Panc1 (cell line): ENCODE data around the gene ZNF609. TPM values are rescaled to one million over a fixed set of nuclear protein-coding genes. Genes with fewer than 3 reads are reported as not detected.

Experiments used
- ATAC-seq: fragments of 200-7000 bp; cut with Tn5 transposase; 2 replicates; pipeline ENCODE4 v1.9.1; 2020; ENCODE audit warnings: mild to moderate bottlenecking, moderate library complexity
- BruUV-seq: library from RNA; stranded (reverse); fragments of 400-500 nt; replicated peaks from 2 replicates; lab custom pipeline; 2021; lab: Mats Ljungman, UMichigan
- CTCF ChIA-PET: fragments of 300-600 bp; sonication (Branson Sonifier 250); formaldehyde crosslinking; loops from one replicate; lab custom pipeline; 2022; ENCODE audit warnings: antibody characterized with exemption; lab: Charles Lee
- POLR2A ChIA-PET: fragments of 300-600 bp; sonication (Branson Sonifier 250); formaldehyde crosslinking; loops from one replicate; lab custom pipeline; 2022; ENCODE audit warnings: antibody characterized with exemption; lab: Charles Lee
- DNase-seq: peaks from one replicate; pipeline ENCODE4 v3.0.0-alpha.2; 2010; ENCODE audit warnings: low read depth, low spot score
- H3K27ac ChIP-seq: 2 replicates; pipeline ENCODE4 v1.5.1; 2011; ENCODE audit warnings: mild to moderate bottlenecking, low read length, inconsistent platforms
- H3K27me3 ChIP-seq: fragments of 200-500 bp; sonication (Bioruptor generic); 2 replicates; pipeline ENCODE4 v1.6.0; 2014; ENCODE audit warnings: low read length, inconsistent platforms; ENCODE audit not compliant: control insufficient read depth, insufficient read depth
- H3K36me3 ChIP-seq: fragments of 200-500 bp; sonication (Bioruptor generic); 2 replicates; pipeline ENCODE4 v1.5.1; 2014; ENCODE audit warnings: inconsistent platforms, mild to moderate bottlenecking, low read length, moderate library complexity; ENCODE audit not compliant: control insufficient read depth, insufficient read depth
- H3K4me1 ChIP-seq: 2 replicates; pipeline ENCODE4 v1.5.1; 2011; ENCODE audit warnings: inconsistent platforms, mild to moderate bottlenecking, low read length, moderate library complexity; ENCODE audit not compliant: control insufficient read depth, insufficient read depth
- H3K4me3 ChIP-seq, 2 experiments: 2 replicates each; pipeline ENCODE4 v1.5.1; 2011 to 2012; ENCODE audit warnings: low read depth in 2 of 2, low read length in 2 of 2, mild to moderate bottlenecking in 2 of 2, inconsistent platforms in 1 of 2, moderate library complexity in 1 of 2
- H3K9me3 ChIP-seq: fragments of 200-500 bp; sonication (Bioruptor generic); 2 replicates; pipeline ENCODE4 v1.5.1; 2014; ENCODE audit warnings: low read depth, mild to moderate bottlenecking, inconsistent platforms, low read length, moderate library complexity; ENCODE audit not compliant: control insufficient read depth, insufficient read depth
- POLR2AphosphoS5 ChIP-seq: IDR thresholded peaks from 2 replicates; pipeline ENCODE4 v1.6.1; 2012; ENCODE audit warnings: mild to moderate bottlenecking, low read depth, low read length, moderate library complexity
- SIN3A ChIP-seq: IDR thresholded peaks from 2 replicates; pipeline ENCODE4 v1.6.1; 2012; ENCODE audit warnings: low read depth, mild to moderate bottlenecking, low read length, moderate library complexity, borderline replicate concordance; ENCODE audit not compliant: insufficient read depth
- TCF7L2 ChIP-seq: IDR thresholded peaks from 2 replicates; pipeline ENCODE4 v1.6.1; 2011; ENCODE audit warnings: mild to moderate bottlenecking, low read depth, low read length, inconsistent platforms
- in situ Hi-C: cut with HindIII; loops from 2 replicates; pipeline ENCODE4 v1.10.0; 2016; ENCODE audit warnings: low sequenced_read_pairs, low pct_unique_long_range_greater_than_20kb
- intact Hi-C: fragments of 100-400 bp; cut with micrococcal nuclease; formaldehyde crosslinking; loops from one replicate; pipeline ENCODE4 v1.10.0; 2022; ENCODE audit not compliant: unreplicated experiment
- total RNA-seq: library from RNA; stranded (reverse); gene quantifications from one replicate; pipeline ENCODE4 v1.2.1, GENCODE V29; 2021; ENCODE audit not compliant: unreplicated experiment
- TF ChIP-seq, protein P1 (sequence below): fragments of 450-650 bp; IDR thresholded peaks from 2 replicates; pipeline ENCODE4 v1.5.1; 2017; ENCODE audit warnings: mild to moderate bottlenecking
- TF ChIP-seq, protein P2 (sequence below), 2 experiments: IDR thresholded peaks; 2 replicates each; pipeline ENCODE4 v1.6.1; 2011 to 2012; ENCODE audit warnings: low read depth in 2 of 2, control low read depth in 1 of 2, low read length in 1 of 2, mild to moderate bottlenecking in 1 of 2, moderate library complexity in 1 of 2; ENCODE audit not compliant: insufficient read depth in 1 of 2

ZNF609 gene
- total RNA-seq, 1 experiment from 2014 or later, result 47.2 TPM

DNA sequence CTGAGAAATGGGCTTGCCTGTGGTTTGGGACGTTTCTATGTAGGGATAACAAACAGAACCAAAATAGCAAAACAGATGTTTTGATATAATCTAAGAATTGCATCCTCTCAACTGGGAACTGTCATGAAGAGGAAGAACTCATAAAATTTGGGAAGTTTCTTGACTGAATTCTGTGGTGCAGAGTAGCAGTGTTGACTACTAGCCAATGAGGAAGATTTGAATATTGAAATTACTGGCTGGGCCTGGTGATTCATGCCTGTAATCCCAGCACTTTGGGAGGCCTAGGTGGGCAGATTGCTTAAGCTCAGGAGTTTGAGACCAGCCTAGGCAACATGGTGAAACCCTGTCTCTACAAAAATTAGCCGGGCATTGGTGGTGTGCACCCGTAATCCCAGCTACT is 42.2 kb downstream of the ZNF609 start:
- intact Hi-C loops (no loop called here), in situ Hi-C loops (no loop called here)
- ChIA-PET CTCF (no interaction called here), POLR2A (no interaction called here)
- Histone ChIP-seq H3K4me3 (no peak overlapping the region), H3K36me3 (peaks cover 4% of the 10 kb centered on the region; the same call in 1 of the 2 replicates), H3K4me1 (no peaks in the 10 kb centered on the region; the same call in 1 of the 2 replicates), H3K27me3 (no peaks in the 10 kb centered on the region), H3K9me3 (no peaks in the 10 kb centered on the region), H3K27ac (no peak overlapping the region)
- DNase-seq (no peak), ATAC-seq (no peak)
- TF ChIP-seq POLR2AphosphoS5 (no peak), TCF7L2 (no peak), SIN3A (no peak)
- TF ChIP-seq, protein P1, sequence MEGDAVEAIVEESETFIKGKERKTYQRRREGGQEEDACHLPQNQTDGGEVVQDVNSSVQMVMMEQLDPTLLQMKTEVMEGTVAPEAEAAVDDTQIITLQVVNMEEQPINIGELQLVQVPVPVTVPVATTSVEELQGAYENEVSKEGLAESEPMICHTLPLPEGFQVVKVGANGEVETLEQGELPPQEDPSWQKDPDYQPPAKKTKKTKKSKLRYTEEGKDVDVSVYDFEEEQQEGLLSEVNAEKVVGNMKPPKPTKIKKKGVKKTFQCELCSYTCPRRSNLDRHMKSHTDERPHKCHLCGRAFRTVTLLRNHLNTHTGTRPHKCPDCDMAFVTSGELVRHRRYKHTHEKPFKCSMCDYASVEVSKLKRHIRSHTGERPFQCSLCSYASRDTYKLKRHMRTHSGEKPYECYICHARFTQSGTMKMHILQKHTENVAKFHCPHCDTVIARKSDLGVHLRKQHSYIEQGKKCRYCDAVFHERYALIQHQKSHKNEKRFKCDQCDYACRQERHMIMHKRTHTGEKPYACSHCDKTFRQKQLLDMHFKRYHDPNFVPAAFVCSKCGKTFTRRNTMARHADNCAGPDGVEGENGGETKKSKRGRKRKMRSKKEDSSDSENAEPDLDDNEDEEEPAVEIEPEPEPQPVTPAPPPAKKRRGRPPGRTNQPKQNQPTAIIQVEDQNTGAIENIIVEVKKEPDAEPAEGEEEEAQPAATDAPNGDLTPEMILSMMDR, result no peak
- TF ChIP-seq, protein P2, sequence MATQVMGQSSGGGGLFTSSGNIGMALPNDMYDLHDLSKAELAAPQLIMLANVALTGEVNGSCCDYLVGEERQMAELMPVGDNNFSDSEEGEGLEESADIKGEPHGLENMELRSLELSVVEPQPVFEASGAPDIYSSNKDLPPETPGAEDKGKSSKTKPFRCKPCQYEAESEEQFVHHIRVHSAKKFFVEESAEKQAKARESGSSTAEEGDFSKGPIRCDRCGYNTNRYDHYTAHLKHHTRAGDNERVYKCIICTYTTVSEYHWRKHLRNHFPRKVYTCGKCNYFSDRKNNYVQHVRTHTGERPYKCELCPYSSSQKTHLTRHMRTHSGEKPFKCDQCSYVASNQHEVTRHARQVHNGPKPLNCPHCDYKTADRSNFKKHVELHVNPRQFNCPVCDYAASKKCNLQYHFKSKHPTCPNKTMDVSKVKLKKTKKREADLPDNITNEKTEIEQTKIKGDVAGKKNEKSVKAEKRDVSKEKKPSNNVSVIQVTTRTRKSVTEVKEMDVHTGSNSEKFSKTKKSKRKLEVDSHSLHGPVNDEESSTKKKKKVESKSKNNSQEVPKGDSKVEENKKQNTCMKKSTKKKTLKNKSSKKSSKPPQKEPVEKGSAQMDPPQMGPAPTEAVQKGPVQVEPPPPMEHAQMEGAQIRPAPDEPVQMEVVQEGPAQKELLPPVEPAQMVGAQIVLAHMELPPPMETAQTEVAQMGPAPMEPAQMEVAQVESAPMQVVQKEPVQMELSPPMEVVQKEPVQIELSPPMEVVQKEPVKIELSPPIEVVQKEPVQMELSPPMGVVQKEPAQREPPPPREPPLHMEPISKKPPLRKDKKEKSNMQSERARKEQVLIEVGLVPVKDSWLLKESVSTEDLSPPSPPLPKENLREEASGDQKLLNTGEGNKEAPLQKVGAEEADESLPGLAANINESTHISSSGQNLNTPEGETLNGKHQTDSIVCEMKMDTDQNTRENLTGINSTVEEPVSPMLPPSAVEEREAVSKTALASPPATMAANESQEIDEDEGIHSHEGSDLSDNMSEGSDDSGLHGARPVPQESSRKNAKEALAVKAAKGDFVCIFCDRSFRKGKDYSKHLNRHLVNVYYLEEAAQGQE (IDR thresholded peaks at IDR 0.05; ENCODE audit: insufficient read depth in 1 of 2, low read depth in 2 of 2, low read length in 1 of 2), result no peak
- BruUV-seq, result no TSS peak

DNA sequence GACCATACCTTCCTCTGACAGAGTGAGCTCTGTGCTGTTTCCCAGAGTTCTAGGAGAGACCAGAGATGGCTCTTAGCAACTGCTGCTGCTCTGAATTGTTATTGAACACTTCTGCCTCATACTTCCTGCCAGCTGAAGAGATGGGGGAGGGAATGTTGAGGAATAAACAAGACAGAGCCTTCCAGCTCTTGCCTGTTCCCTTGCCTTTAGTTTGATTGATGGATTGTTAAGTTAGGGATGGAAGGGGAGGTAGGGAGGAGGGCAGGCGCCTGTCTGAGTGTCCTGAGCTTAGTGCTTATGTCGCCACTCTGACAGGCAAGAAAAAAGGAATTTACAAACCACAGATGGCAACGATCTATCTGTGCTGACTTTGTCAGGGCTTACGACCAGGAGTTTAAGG is 42.8 kb downstream of the ZNF609 start:
- in situ Hi-C loops, result no loop called here
- no peak overlapping the region for H3K27ac ChIP-seq
- CTCF ChIA-PET, result no interaction called here

More for the DNA sequence above, 42.8 kb downstream of the ZNF609 start:
- no peak for DNase-seq
- H3K4me3 ChIP-seq, result no peak overlapping the region
- no peaks in the 10 kb centered on the region for H3K27me3 ChIP-seq
- POLR2A ChIA-PET, result interaction anchor here (0.5 kb wide), 1 partner anchor 40 kb away, joined by 12 read pairs; no protein-coding TSS in a partner anchor
- ATAC-seq, result no peak
- no peaks in the 10 kb centered on the region for H3K9me3 ChIP-seq
- TF ChIP-seq, protein P2 (IDR thresholded peaks at IDR 0.05; ENCODE audit: insufficient read depth in 1 of 2, low read depth in 2 of 2, low read length in 1 of 2), result no peak
- TF ChIP-seq POLR2AphosphoS5 (no peak), TCF7L2 (no peak), SIN3A (no peak)
- TF ChIP-seq, protein P1, result no peak
- intact Hi-C loops, result no loop called here
- BruUV-seq, result no TSS peak
- H3K36me3 ChIP-seq, result peaks cover 4% of the 10 kb centered on the region; the same call in 1 of the 2 replicates
- H3K4me1 ChIP-seq, result no peaks in the 10 kb centered on the region; the same call in 1 of the 2 replicates
